A673 (cell line): ENCODE results near the gene GYS2.

ENCODE experiments used
- CTCF ChIP-seq: fragments of 300-800, 200-600 bp; sonication (generic); conservative IDR thresholded peaks from 2 replicates; pipeline ENCODE4 v1.5.1; 2017; ENCODE audit warnings: low read depth, mild to moderate bottlenecking, antibody characterized with exemption, low read length, moderate library complexity, mixed read lengths
- EZH2 ChIP-seq: fragments of 200-600 bp; sonication (generic); IDR thresholded peaks from 2 replicates; pipeline ENCODE4 v1.6.1; 2017; ENCODE audit warnings: borderline replicate concordance, low read depth, mild to moderate bottlenecking, mixed read lengths, antibody characterized with exemption, low read length; ENCODE audit not compliant: poor library complexity, severe bottlenecking

- TF ChIP-seq CTCF: no peak
- TF ChIP-seq EZH2: no peak
These were observed 23.7 kb downstream of the GYS2 start for GRCh38 chr12:21580748-21581516.
